ENCODE data around the gene CSNK2A2. TPM values are rescaled to one million over a fixed set of nuclear protein-coding genes. Genes with fewer than 3 reads are reported as not detected.

CSNK2A2 gene
- polyA plus RNA-seq, 3 donors: 27.3 to 31.5 (median 28.6) TPM

DNA sequence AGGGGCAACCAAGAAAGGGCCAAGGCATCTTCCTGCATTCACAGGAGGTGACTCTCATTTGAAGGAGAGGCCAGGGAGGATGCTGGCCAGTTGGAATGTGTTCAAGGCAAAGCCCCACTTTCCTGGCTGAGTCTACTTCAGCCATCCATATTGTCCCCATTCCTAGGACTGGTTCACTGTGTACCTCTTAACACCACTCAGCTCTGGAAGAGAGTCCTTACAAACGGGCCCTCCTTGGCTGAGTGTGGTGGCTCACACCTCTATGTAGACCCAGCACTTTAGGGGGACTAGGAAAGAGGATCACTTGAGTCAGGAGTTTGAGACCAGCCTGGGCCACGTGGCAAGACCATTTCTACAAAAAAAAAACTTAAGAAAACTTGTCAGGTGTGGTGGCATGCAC, 40.7 kb downstream of the CSNK2A2 start:
- H3K27ac ChIP-seq (ENCODE audit: low read depth, low read length): no peak overlapping the region
- WGBS, 3 donors: 85 to 95% (median 87%) methylated on average over 2 of the region's 2 CpGs

GRCh38 chr16:58155839-58156238, 42.1 kb downstream of the CSNK2A2 start:
- H3K27ac ChIP-seq (ENCODE audit: low read depth, low read length): no peak overlapping the region
- WGBS, 3 donors: 43 to 55% (median 51%) methylated on average over 2 of the region's 2 CpGs

DNA sequence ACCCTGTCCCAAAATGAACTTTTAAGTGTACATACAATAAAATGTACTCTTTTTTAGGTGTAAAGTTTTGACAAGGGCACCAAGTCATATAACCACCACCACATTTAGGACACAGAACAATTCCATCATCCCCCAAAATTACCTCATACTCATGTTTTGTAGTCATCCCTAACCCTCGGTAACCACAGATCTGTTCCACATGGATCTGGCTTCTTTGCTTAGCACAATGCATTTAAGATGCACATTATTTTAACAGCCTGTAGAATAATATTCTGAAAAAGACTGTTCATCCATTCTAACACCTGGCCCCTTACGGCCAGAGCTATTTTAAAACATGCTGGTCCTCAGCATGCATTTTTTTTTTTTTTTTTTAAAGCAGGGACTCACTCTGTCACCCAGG, 43.6 kb downstream of the CSNK2A2 start:
- H3K27ac ChIP-seq (ENCODE audit: low read depth, low read length): no peak overlapping the region
- 83 to 89% (median 86%) methylated on average over 2 of the region's 2 CpGs for WGBS, 3 donors

GRCh38 chr16:58152246-58152868, 45.5 kb downstream of the CSNK2A2 start:
- 80 to 87% (median 86%) methylated on average over 8 of the region's 8 CpGs for WGBS, 3 donors
- H3K27ac ChIP-seq (ENCODE audit: low read depth, low read length): no peak overlapping the region

DNA sequence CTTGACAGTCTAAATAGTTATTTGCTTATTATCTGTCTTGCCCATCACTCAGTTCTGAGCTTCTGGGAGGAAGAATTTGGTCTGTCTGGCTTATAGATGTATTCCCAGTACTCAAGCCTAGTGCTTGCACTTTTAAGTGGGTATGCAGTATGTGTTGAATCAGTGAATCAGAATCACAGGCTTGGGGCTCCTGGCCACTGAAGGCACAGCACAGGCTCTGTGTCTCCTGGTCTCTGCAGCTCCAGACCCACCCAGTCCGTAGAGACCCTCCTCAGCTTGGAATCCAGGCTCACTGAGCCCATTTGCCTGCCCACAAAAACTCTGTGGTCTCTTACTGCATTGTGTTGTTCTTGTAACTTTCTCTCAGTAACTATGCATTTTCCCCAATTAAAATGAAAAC, 49.4 kb downstream of the CSNK2A2 start:
- WGBS, 3 donors: 77 to 87% (median 86%) methylated on average over 1 of the region's 1 CpG
- no peak overlapping the region for H3K27ac ChIP-seq (ENCODE audit: low read depth, low read length)

GRCh38 chr16:58148099-58148498, 49.8 kb downstream of the CSNK2A2 start:
- 92 to 96% (median 95%) methylated on average over 2 of the region's 2 CpGs for WGBS, 3 donors
- no peak overlapping the region for H3K27ac ChIP-seq (ENCODE audit: low read depth, low read length)

DNA sequence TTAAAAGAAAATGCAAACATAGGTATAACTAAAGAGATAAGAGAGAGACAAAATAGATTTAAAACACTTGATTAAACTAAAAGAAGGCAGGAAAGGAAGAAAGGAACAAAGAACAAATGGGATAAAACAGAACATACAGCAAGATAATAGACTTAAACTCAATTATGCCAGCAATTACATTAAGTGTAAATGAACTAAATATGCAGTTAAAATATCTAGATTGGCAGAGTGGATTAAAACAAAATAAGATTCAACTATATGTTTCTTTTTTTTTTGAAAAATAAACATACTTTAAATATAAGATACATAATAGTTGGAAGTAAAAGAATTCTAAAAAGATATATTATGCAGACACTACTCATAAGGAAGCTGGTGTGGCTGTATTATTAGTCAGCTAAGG, 59.1 kb downstream of the CSNK2A2 start:
- no peak overlapping the region for H3K27ac ChIP-seq (ENCODE audit: low read depth, low read length)

- H3K27ac ChIP-seq (ENCODE audit: low read depth, low read length): no peak overlapping the region
- WGBS, 3 donors: 89 to 95% (median 92%) methylated on average over 2 of the region's 2 CpGs
Observed at GRCh38 chr16:58137581-58137980, 60.3 kb downstream of the CSNK2A2 start.

- H3K27ac ChIP-seq (ENCODE audit: low read depth, low read length): peak within 1 kb of the TSS; percentile 6
- 1 to 2% (median 2%) methylated on average over 70 of the region's 70 CpGs for WGBS, 3 donors
Observed at GRCh38 chr16:58129097-58129936, 68.6 kb downstream of the CSNK2A2 start, which contains the start of gene CFAP20. CFAP20 (minus strand) TSS chr16:58129381; CDS start chr16:58129115, 266 bp downstream.

GRCh38 chr16:58128711-58129096, 69.2 kb downstream of the CSNK2A2 start:
- WGBS, 3 donors: 0 to 3% (median 1%) methylated on average over 12 to 25 of the region's 25 CpGs
- peak overlapping the region; percentile 6 for H3K27ac ChIP-seq (ENCODE audit: low read depth, low read length)

DNA sequence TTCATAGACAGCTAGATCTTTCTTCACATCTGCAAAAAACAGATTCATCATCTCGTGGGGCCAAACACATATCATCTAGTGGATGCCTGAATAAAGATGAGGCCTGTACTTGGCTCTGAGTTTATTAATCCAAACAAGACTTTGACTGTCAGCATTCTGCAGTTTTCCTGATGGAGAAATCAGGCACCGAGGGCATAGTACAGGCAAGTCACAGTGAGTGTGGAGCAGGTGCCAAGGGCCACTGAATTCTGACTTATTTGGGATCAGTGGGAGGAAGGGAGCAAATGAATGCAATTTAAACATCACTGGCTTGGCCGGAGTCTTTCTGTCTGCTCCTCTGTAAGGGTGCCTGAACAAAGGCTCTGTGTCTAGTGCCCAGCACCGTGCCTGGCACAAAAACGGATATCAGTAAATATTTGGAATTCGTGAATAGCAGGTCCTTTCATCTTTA, 69.7 kb downstream of the CSNK2A2 start:
- H3K27ac ChIP-seq (ENCODE audit: low read depth, low read length): no peak overlapping the region
- 3 to 5% (median 3%) methylated on average over 6 of the region's 6 CpGs for WGBS, 3 donors

GRCh38 chr16:58127634-58128033, 70.3 kb downstream of the CSNK2A2 start:
- WGBS, 3 donors: 12 to 23% (median 19%) methylated on average over 4 of the region's 4 CpGs
- no peak overlapping the region for H3K27ac ChIP-seq (ENCODE audit: low read depth, low read length)

GRCh38 chr16:58127033-58127556, 70.8 kb downstream of the CSNK2A2 start:
- WGBS, 3 donors: 5 to 14% (median 13%) methylated on average over 7 of the region's 7 CpGs

DNA sequence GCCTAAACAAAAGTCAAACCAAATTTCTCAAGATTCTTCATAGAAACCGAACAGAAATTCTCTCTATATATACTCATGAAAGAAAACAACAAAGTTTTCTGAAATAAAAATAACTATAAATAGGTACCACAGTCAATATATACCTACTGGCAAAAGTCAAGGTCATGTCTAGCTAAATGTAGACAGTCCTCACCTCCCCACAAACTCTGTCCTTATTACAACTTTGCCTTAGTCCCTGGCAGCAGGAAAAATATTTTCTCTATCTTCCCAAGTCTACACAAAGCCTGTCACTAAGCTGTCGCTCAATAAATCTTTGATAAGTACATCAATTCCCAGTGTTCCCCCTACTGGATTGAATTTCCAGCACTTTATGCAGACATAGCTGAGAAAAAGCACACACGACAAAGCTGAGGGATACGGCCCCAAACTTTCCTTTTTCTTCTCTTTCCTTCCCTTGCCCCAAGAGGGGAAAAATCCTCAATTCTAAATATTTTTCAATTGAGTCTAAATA, 71.4 kb downstream of the CSNK2A2 start:
- H3K27ac ChIP-seq (ENCODE audit: low read depth, low read length): no peak overlapping the region
- 22 to 51% (median 44%) methylated on average over 4 of the region's 4 CpGs for WGBS, 3 donors

More at GRCh38 chr16:58127033-58127556, 70.8 kb downstream of the CSNK2A2 start:
- no peak overlapping the region for H3K27ac ChIP-seq (ENCODE audit: low read depth, low read length)

- H3K27ac ChIP-seq (ENCODE audit: low read depth, low read length): peak overlapping the region; percentile 46
- WGBS, 3 donors: 47 to 74% (median 60%) methylated on average over 10 of the region's 10 CpGs
Observed at GRCh38 chr16:58125781-58126335, 72.0 kb downstream of the CSNK2A2 start.

DNA sequence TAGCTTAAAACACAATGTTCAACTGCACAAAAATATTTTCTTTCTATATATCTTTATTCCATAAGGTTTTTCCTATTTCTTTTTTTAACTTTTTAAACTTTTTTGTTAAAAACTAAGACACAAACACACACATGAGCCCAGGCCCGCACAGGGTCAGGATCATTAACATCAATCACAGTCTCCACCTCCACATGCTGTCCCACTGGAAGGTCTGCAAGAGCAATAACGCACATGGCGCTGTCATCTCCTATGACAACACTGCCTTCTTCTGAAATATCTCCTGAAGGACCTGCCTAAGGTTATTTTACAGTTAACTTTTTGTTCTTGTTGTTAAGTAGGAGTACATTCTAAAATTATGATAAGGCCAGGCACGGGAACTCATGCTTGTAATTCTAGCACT, 72.9 kb downstream of the CSNK2A2 start:
- 68 to 76% (median 74%) methylated on average over 4 of the region's 4 CpGs for WGBS, 3 donors
- no peak overlapping the region for H3K27ac ChIP-seq (ENCODE audit: low read depth, low read length)

DNA sequence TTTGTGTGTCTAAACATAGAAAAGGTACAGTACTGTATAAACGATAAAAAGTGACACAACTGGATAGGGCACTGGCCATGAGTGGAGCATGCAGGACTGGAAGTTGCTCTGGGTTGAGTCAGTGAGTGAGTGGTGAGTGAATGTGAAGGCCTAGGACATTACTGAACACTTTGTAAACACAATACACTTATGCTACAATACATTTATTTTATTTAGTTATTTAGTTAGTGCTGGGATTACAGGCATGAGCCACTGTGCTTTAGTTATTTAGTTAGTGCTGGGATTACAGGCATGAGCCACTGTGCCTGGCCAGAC, 73.3 kb downstream of the CSNK2A2 start:
- 9 to 54% (median 34%) methylated on average over 1 of the region's 1 CpG for WGBS, 3 donors

DNA sequence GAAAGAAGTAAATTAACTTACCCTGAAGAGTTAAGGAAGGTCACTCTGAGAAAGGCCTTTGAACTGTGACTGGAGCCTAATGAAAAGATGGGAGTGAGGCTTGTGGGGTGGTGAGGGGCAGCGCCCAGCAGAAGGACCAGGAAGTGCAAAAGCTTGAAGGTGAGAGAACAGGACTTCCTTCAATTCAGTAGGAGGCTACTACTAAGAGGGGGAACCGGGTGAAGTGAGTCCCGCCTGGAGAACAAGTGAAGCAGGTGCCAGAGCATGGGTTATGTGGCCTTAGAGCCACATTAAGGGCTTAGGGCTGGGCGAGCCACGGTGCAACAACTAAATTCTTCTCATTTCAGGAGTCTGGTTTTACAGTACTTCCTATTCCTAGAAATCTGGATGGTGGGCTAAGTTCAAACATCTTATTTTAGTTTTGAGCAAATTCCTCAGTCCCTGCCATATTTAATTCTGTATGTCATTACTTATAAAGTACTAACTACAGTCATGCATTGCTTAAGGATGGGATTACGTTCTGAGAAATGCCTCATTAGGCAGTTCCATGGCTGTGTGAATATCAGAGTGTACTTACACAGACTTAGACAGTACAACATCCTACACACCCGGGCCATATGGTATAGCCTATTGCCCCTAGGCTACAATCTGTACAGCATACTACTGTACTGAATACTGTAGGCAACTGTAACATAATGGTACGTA, 73.9 kb downstream of the CSNK2A2 start:
- no peak overlapping the region for H3K27ac ChIP-seq (ENCODE audit: low read depth, low read length)
- WGBS, 3 donors: 50 to 56% (median 55%) methylated on average over 8 of the region's 8 CpGs

More for the DNA sequence above, 73.3 kb downstream of the CSNK2A2 start:
- no peak overlapping the region for H3K27ac ChIP-seq (ENCODE audit: low read depth, low read length)

Data from adipose tissue (tissue), 3 donors.